Fibroblast of skin of left quadriceps (primary cell): ENCODE results near the gene AAR2.

Experiments used
- DNase-seq, 2 experiments: peaks; one replicate each; pipeline ENCODE4 v3.0.0-alpha.2; 2013; ENCODE audit warnings: low read depth in 2 of 2

AAR2 gene

DNA sequence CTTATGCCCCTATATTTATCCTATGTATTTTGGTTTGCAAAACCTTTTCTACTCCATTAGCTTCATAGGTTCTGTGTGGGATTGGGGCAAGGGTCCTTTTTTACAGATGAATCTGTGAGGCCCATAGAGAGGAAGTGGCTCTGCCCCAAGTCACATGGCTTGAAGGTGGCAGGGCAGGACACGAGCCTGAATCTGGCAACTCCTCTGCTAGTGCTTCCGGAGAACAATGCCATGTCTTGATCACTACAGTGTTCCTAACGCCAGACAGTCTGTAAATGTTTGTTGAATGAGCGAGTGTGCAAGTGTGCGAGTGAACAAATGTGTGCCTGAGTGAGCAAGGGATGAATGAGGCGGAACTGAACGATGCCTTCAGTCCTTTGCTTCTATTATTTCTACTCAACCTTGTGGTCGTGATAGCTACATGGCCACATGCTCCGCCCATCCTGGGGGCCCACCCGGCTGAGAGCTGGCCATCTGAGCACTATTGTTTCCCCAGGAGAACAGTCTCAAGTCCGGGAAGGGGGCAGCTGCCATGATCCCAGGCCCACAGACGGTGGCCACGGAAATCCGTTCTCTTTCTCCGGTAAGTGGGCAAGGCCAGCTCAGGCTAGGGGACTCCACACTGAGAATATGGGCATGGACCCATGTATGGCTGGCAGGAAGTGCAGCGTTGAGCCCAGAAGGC is 17.8 kb upstream of the AAR2 start:
- no peak for DNase-seq

DNA sequence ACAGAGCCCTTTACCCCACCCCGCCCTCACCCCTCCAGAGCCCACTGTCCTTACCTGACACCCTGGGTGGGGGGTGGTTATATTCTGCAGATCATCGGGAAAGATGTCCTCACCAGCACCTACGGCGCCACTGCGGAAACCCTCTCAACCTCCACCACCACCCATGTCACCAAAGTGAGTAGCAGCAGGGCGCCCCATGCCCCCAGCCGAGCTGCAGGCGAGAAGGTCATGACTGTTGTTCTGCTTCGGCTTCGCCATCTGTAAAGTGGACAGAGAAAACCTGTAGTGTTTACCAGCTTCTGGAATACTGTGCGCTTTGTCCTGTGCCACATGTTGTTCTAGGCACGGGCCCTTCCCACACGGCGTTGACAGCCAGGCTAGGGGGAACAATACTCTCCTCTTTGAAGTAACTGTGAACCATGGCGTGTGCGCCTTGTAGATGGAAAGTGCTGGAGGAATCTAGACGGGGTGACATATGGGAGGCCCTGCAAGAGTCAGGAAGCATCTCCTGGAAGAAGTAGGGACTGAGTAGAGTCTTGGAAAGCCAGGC is 16.5 kb upstream of the AAR2 start:
- DNase-seq: no peak

DNA sequence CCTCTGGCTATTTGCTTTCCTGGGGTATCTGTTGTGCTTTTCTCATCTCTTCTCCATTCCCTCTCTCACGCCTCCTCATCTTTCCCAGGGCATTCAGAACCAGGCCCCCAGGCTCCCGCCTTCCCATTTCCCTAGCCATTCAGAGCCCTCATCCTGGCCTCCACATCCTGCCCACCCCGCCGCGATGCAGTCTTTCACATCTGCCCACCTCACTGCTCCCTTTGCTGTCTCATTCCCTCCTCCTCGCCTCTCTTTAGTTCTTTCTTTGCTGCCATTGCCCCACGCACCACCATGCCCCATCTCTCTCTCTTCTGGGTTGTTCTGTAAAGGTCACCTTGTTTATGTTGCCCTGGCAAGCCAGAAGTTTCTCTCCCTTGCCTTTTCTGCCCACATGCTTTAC is 10.6 kb upstream of the AAR2 start:
- DNase-seq: no peak

DNA sequence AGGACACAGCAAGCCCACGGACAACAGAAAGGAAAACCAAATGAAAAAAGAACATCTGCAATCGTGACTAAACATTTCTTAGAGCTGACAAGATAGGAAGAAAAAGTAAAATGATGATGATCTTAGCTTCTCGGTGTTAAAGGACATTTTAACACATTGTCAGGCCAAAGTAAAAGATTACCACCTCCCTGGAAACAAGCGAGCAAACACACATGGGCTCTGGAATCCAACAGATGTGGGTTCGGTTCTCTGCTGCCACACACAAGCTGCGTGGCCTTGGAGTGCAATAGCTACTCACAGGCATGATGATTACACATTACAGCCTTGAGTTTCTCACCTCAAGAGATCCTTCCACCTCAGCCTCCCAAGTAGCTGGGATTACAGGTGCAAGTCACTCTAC is 7.5 kb upstream of the AAR2 start:
- DNase-seq: no peak

DNA sequence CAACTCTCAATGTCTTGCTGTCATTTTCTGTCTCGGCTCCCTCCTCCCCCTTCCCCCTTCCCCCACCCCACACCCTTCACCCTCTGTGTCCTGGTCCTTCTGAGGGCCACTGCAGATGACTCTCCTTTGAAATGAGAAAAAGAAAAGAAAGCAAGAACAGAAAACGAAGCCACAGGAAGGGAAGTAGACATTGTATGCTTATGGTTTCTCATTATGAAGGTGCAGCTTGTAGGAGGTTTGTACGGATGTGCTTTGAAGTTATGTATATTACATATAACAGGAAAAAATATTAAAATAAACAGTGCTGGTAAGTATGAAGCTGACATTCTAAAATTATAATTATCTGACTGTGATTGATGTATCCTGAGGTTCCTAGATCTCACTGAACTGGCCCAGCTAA is 6.3 kb upstream of the AAR2 start:
- DNase-seq: no peak

DNA sequence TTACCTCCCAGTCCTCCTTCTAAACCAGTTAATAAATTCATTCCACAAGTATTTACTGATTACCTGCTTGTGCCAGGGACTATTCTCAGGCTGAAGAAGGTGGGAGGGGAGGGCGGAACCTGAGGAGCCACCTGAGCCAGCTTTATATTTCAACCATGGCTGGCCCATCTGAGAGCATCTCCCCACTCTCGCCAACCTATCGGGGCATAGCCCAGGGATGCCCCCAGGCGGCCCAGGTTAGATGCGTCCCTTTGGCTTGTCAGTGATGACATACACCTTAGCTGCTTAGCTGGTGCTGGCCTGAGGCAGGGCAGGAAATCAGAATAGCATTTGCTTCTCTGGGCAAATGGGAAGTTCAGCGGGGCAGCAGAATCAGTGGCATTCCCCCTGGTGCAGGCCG is 4.9 kb upstream of the AAR2 start:
- DNase-seq: no peak

DNA sequence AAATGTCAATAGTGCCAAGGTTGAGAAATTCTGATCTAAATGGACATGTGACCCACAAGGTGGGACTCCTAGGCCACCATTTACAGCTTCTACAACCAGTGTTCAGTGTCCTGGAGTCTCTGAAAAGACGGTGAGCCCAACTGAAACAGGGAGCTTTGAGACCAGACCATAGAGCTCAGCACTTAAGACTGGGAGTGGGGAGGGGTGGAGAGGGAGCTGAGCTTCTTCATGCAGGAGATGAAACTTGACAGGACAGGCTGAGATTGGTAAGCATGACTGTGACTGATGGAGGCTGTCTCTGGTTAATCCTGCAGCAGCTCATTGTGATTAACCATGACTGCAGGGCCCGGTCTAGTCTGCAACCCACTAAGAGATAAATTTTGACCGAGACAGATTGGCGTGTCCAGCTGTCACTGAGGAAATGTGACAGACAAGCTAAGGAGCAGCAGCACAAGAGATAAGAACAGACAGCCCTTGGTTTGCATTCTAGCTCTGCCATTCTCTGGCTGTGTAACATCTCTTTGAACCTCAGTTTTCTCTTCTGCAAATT is 1.4 kb upstream of the AAR2 start:
- DNase-seq: no peak

DNA sequence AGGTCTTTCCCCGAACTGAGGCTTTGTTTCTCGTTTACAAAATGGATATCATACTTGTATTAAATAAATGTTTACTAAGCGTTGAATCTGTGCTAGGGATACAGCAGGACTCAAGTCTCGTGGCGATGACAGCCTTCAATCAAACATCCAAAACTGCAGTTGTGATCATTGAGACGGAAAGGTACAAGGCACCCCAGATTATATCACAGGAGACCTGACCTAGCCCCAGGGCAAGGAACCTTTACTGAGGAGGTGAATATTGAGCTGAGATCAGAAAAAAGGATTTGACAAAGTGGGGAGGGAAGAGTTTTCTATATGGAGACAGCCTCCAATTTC is 476 bp downstream of the AAR2 start:
- DNase-seq: no peak

DNA sequence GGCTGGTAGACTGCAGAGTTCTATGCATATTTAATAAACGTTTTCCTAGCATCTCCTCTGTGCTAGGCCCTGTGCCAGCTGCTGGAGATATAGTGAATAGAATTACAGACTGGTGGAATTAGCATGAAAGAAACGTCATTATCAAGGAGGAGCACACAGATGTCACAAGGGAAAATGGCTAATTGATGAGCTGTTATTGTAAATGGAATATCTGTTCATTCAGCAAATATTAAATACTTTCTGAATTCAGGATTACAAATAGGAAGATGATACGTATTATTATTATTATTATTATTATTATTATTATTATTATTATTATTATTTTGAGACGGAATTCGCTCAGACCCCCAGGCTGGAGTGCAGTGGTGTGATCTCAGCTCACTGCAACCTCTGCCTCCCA is 1.2 kb downstream of the AAR2 start:
- no peak for DNase-seq

DNA sequence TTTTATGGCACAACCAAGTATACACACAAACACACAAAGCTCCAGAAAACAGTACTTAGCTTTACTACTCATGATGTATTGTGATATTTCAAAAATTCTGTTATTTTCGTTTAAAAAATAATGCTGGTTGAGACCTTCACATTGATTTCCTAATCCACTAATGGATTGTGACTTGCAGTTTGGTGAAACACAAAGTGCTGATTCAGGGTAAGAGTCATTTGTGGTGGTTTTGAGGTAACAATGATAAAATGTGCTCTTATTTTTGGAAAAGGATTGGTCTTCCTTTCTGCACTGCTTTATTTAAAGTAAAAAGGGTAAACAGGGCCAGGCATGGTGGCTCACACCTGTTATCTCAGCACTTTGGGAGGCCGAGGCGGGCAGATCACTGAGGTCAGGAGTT is 1.9 kb downstream of the AAR2 start:
- no peak for DNase-seq

DNA sequence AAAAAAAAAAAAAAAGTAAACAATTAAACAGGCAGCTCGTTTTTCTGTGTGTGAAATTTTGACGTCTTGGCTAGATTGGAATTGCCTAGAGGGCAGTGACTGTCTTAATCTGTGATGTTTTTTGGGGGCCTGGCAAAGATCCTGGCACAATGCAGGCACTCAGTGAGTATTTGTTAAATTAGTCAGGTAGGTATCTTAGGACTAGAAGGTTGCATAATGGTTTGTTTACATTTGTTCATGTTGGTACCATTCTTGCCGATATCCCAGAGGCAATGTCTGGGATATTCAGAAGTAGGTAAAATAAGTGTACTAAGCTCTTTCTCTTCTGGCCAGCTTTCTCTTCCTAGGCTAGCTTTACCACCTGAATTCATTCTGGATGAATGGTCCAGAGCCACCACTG is 2.5 kb downstream of the AAR2 start:
- DNase-seq: no peak

DNA sequence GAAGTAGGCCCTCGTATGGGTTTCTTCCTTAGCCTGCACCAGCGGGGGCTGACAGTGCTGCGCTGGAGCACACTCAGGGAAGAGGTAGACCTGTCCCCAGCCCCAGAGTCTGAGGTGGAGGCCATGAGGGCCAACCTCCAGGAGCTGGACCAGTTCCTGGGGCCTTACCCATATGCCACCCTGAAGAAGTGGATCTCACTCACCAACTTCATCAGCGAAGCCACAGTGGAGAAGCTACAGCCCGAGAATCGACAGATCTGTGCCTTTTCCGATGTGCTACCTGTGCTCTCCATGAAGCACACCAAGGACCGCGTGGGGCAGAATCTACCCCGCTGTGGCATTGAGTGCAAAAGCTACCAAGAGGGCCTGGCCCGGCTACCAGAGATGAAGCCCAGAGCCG is 3.8 kb downstream of the AAR2 start:
- no peak for DNase-seq

DNA sequence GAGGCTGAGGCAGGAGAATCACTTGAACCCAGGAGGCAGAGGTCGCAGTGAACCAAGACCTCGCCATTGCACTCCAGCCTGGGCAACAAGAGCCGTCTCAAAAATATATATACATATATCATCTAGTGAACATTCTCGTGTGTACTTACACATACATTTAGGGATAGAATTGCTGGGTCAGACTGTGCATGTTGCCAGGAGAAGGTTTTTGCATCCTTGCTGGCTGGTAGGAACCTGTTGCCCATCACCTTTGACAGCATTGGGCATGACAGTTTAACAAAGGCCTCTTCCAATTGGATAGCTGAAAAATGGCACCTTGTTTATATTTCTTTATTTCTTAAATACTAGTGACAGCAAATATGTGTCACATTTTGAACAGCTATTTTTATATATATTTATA is 5.4 kb downstream of the AAR2 start:
- no peak for DNase-seq

DNA sequence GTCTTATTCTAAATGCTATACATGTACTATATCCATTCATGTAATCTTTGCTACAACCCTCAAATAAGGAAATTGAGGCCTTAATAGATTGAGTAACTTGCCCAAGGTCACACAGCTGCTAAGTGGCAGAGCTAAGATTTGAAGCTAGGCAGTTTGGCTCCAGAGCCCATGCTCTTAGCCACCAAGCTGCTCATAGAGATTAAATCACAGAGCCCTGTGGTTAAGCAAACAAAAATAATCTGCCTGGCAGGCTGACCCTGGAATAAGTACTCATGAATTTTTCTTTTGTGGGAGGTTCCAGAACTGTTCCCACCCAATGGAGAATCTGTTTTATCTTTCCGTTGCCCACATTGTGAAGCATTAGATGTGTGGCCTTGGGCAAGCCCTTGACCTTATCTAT is 7.4 kb downstream of the AAR2 start:
- no peak for DNase-seq

DNA sequence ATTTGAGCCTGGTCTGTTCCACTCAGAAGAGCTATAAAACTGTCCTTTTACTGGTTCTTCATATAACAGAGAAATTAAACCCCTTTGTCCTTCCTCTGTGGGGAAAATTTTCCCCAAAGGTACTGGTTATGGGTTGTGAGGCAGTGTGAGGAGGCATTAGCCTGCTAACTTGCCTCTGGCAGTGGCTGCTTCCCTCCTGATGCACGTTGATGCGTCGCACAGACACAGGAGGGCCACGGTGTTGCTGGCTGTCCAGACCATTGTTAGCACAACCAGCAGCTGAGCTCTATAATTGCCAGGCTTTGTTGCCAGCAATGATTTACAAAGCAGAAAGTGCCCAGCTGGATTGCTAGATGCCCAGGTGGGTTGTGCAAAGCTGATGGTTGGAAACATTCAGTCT is 10.1 kb downstream of the AAR2 start:
- no peak for DNase-seq

DNA sequence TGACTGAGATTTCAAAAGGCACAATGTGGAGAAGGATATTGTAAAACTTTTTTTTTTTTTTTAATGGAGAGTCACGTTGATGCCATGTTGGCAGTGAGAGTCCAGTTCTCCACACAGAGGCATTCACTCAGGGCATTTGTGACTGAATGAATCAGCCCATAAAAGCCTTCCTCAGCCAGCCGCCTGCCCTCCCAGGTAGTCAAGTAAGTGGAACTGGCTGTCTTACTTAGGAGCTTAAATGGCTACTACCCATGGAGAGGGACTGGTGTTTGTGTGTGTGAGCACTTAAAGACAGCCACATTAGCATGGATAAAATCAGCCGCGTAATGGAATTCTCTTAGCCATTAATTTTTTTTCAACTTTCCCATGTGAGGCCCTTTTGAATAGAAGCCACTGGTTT is 12.6 kb downstream of the AAR2 start:
- no peak for DNase-seq

DNA sequence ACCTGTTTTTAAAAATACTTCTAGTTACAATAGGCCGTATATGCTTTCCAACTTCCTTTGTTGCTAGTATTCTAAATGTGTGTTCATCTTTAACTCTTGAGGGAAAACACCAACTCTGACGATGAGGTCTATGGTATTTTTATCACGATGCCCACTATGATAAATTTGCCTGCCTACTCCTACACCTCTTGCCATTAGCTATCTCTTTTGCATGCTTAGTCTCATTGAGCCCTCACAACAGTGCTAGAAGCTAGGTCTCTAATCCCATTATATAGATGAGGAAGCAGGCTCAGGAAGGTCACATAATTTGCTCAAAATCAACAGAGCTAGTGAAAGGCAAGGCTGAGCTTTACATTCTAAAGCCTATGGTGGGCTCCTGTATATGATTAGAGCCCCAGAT is 13.2 kb downstream of the AAR2 start:
- DNase-seq: no peak

DNA sequence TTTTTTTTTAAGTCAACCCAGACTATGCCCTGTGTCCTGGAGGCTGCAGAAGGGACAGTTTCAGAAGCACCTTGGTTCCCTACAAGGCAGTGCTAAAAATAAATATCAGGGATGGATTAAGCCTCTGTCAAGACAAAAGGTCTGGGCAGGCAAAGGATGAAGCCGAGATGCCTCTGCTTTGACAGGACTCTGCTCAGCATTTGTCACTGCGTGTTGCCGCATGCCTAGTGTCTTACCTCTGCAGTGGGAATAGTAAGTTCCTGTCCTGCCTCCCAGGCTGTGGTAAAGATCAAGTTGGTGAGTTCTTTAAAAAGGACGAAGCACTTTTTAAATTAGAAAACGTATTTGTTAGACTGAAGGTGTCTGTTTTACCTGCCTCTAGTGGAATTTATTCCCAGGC is 15.1 kb downstream of the AAR2 start:
- DNase-seq: no peak

DNA sequence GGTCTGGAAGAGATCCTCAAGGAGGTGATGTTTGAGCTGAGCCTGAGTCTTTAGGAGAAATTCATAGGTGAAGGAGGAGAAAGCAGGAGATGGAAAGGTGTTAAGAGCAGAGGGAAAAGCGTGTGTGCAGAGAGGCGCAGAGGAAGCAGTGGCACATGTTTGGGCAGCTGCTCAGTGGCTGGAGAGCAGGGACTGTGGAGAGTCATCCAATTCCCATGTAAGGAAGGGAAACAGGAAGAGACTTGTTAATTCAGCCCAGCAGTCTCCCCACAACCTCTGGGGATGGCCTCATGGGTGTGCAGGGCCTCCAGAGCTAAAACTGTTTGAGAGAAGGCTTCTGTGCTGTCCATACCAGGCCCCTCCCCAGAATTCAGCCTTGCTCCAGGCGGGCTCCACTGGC is 16.2 kb downstream of the AAR2 start:
- DNase-seq: no peak

DNA sequence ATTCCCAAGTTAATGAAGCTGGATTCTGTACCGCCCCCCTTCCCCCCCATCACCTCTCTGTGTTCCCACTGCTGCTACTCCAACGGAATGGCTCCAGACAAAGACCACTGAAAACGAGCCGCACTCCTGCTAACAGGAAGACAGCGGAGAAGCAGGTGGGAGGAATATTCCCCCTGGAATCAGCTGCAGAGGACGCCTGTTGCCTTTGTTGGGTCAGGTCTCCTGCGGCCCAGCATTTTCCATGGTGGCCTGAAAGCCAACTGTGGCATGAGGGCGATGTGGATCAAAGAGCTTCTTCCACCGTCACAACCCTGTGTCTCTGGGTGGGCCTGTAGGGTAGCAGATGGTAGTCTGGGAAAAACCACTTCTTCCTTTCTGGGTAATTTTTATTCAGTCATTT is 16.8 kb downstream of the AAR2 start:
- DNase-seq: no peak

DNA sequence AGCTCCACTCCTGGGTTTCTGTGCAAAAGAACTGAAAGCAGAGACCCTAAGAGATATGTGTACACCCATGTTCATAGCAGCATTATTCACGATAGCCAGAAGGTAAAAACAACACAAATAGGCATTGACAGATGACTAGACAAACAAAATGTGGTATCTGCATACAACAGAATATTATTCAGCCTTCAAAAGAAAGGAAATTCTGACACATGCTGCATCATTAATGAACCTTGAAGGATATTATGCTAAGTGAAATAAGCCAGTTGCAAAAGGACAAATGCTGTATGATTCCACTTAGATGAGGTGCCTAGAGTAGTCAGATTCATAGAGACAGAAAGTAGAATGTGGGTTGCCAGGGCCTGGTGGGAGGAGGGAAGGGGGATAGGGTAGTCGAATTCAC is 17.8 kb downstream of the AAR2 start:
- DNase-seq: no peak

DNA sequence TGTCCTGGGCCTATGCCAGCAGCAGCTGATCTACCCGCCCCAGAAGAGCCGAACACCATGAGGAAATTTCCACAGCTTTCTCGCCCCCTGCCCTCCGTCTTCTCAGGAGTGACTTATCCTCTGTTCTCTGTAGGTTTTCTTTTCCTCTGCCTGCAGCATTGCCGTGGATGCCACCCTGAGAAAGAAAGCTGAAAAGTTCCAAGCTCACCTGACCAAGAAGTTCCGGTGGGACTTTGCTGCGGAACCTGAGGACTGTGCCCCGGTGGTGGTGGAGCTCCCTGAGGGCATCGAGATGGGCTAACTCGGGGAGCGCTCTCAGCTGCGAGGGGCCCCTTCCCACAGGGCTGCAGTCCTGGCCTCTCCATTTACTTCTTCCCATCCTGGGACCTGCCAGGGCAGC is 19.2 kb downstream of the AAR2 start:
- DNase-seq: no peak

DNA sequence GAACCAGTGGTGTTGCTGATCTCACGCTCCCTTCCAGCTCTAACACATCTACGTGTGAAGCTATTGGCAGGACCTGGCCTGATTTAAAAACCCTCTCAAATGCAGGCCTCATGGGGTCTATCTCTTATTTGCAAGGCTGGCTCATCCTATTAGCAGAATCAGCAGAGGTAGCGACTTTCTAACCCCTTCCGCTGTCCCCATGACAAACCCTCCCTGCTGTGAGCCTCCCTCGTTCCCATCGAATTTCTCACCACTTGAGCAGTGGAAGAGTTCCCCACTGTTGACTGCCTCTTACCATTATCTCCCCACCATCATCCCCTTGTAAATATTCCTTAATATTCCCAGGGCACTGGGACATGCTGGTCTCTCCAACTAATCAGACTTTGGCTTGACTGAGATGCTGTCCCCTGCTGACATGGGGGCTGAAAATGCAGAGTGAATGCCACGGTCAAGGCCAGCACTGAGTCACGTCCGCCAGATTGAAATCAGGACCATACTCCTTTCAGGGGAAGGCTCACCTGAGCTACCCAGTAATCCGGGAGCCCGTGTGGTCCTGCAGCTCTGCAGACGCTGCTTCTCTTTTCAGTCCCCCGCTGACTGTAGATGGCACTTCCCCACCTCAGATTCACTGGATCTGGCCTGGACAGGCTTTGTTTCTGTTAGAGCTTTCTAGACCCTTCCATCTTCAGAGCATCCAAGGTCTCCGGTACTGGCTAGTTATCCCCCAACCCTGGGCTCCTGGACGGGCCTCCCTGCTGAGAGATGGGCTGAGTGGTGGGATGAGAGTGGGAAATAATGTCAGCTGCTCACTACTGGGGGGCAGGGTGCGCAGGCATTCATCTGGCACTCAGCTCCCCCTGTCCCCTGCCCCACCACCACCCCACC is 23.1 kb downstream of the AAR2 start:
- DNase-seq: no peak
